Glutamatergic neuron (in vitro differentiated cells): ENCODE measurements around the gene TSPYL1. TPM values are rescaled to one million over a fixed set of nuclear protein-coding genes. Genes with fewer than 3 reads are reported as not detected.

Source experiments
- DNase-seq: peaks from one replicate; pipeline ENCODE4 v3.0.0; 2022
- H3K27ac Mint-ChIP-seq: one replicate; pipeline ENCODE4 v1.8.0; 2020; ENCODE audit warnings: mild to moderate bottlenecking, mixed read lengths, inconsistent platforms; ENCODE audit not compliant: unreplicated experiment
- H3K27me3 Mint-ChIP-seq: one replicate; pipeline ENCODE4 v1.8.0; 2020; ENCODE audit warnings: mild to moderate bottlenecking, moderate library complexity, mixed read lengths, inconsistent platforms; ENCODE audit not compliant: unreplicated experiment
- H3K36me3 Mint-ChIP-seq: one replicate; pipeline ENCODE4 v1.8.0; 2020; ENCODE audit warnings: mild to moderate bottlenecking, mixed read lengths, inconsistent platforms; ENCODE audit not compliant: unreplicated experiment
- H3K4me1 Mint-ChIP-seq: one replicate; pipeline ENCODE4 v1.8.0; 2020; ENCODE audit warnings: mild to moderate bottlenecking, low read depth, mixed read lengths, inconsistent platforms; ENCODE audit not compliant: unreplicated experiment
- H3K4me3 Mint-ChIP-seq: one replicate; pipeline ENCODE4 v1.8.0; 2020; ENCODE audit warnings: mild to moderate bottlenecking, mixed read lengths, inconsistent platforms; ENCODE audit not compliant: unreplicated experiment
- H3K9me3 Mint-ChIP-seq: one replicate; pipeline ENCODE4 v1.8.0; 2020; ENCODE audit warnings: mild to moderate bottlenecking, moderate library complexity, mixed read lengths, inconsistent platforms; ENCODE audit not compliant: unreplicated experiment
- CTCF ChIP-seq: fragments of 200-600 bp; sonication (generic); IDR thresholded peaks from one replicate; pipeline ENCODE4 v1.5.0; 2021; ENCODE audit not compliant: partially characterized antibody, unreplicated experiment
- total RNA-seq: library from RNA; stranded (reverse); fragmentation: NEBNext Ultra II Directional; extraction: Animal tissue kit (Norgen Biotek cat#: 25700); gene quantifications from one replicate; pipeline ENCODE4 v1.2.1, GENCODE V29; 2021; ENCODE audit not compliant: unreplicated experiment

TSPYL1 gene
- total RNA-seq, 1 donor from 2014 or later = 63.3 TPM

DNA sequence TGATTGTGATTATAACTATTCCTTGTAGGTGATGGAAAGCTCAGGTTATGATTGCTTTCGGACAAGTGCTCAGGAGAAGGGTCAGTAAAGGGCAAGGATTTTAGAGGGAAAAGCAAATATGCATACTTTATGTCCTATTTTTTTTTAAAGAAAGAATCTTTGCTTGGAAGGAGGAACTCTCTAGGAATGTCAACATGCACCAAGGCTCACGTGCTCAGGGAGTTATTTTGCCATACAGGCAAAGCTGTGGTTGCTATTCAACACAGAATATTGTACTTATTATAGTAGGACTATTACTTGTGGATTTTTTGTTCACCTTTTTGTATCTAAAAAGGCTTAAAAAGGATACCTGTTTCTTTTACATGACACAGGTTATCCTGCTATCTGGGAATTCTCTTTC, 3.0 kb upstream of the TSPYL1 start:
- H3K4me1 Mint-ChIP-seq = peaks cover 7% of the 10 kb centered on the region
- no peak for TF ChIP-seq CTCF
- no peak for DNase-seq
- no peaks in the 10 kb centered on the region for H3K36me3 Mint-ChIP-seq
- H3K27me3 Mint-ChIP-seq = peaks cover 5% of the 10 kb centered on the region
- H3K4me3 Mint-ChIP-seq = no peak overlapping the region
- peaks cover 4% of the 10 kb centered on the region for H3K9me3 Mint-ChIP-seq
- no peak overlapping the region for H3K27ac Mint-ChIP-seq

DNA sequence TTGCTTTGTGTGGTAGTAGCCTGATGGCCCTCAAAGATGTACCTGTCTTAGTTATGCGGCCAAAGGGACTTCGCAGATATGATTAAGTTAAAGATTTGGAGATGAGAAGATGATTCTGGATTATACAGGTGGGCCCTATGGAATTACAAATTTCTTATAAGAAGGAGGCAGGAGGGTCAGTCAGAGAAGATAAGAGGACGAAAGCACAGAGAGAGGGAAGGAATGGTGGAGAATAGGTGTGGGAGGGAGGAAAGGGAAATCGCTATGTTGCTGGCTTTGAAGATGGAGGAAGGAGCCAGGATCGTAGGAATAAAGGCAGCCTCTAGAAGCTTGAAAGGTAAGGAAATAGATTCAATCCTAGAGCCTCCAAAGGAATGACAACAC, 1.2 kb upstream of the TSPYL1 start:
- Mint-ChIP-seq H3K27ac (no peak overlapping the region), H3K9me3 (peaks cover 4% of the 10 kb centered on the region), H3K4me1 (peaks cover 15% of the 10 kb centered on the region), H3K27me3 (peaks cover 5% of the 10 kb centered on the region), H3K36me3 (no peaks in the 10 kb centered on the region), H3K4me3 (peak overlapping the region; percentile 96)
- no peak for TF ChIP-seq CTCF
- DNase-seq = no peak

- Mint-ChIP-seq H3K4me1 (peaks cover 17% of the 10 kb centered on the region), H3K9me3 (peaks cover 4% of the 10 kb centered on the region), H3K4me3 (peak overlapping the region; percentile 96), H3K27me3 (peaks cover 5% of the 10 kb centered on the region), H3K27ac (peak overlapping the region; percentile 99), H3K36me3 (no peaks in the 10 kb centered on the region)
- no peak for DNase-seq
- no peak for TF ChIP-seq CTCF
Measured at GRCh38 chr6:116280161-116280932, 617 bp upstream of the TSPYL1 start.

GRCh38 chr6:116278854-116279231, 887 bp downstream of the TSPYL1 start:
- H3K4me1 Mint-ChIP-seq = peaks cover 17% of the 10 kb centered on the region
- H3K36me3 Mint-ChIP-seq = no peaks in the 10 kb centered on the region
- peaks cover 4% of the 10 kb centered on the region for H3K9me3 Mint-ChIP-seq
- H3K27me3 Mint-ChIP-seq = peaks cover 5% of the 10 kb centered on the region
- H3K4me3 Mint-ChIP-seq = peak overlapping the region; percentile 96
- peak overlapping the region; percentile 99 for H3K27ac Mint-ChIP-seq
- no peak for DNase-seq
- no peak for TF ChIP-seq CTCF

- no peaks in the 10 kb centered on the region for H3K36me3 Mint-ChIP-seq
- H3K27me3 Mint-ChIP-seq = peaks cover 5% of the 10 kb centered on the region
- H3K9me3 Mint-ChIP-seq = peaks cover 4% of the 10 kb centered on the region
- TF ChIP-seq CTCF = no peak
- H3K27ac Mint-ChIP-seq = peak overlapping the region; percentile 99
- DNase-seq = no peak
- peak overlapping the region; percentile 96 for H3K4me3 Mint-ChIP-seq
- peaks cover 17% of the 10 kb centered on the region for H3K4me1 Mint-ChIP-seq
Measured at GRCh38 chr6:116278481-116278829, 1.3 kb downstream of the TSPYL1 start.
